Gastrocnemius medialis (tissue), 4 donors: Measurements from ENCODE around the gene SMG6. TPM values are rescaled to one million over a fixed set of nuclear protein-coding genes. Genes with fewer than 3 reads are reported as not detected.
"Not testable (repeated sequence)": the region's sequence is repeated elsewhere in the genome, so short reads cannot be mapped to it uniquely, and the experiment has no call there.

ENCODE experiments used
- ATAC-seq, 2 donors: fragments of 150-250 bp; one replicate each; pipeline ENCODE4 v1.9.1; 2016
- DNase-seq, 2 donors: peaks; one replicate each; pipeline ENCODE4 v3.0.0-alpha.2; 2019
- H3K27ac ChIP-seq, 4 donors: fragments of 200-600 bp; sonication (generic); 1 replicate in 1 of 4; 2 replicates in 3 of 4; pipeline ENCODE4 v1.5.1; 2016 to 2018; ENCODE audit warnings: mild to moderate bottlenecking in 2 of 4, moderate library complexity in 1 of 4
- H3K27me3 ChIP-seq, 3 donors: fragments of 200-600 bp; sonication (generic) in 2 of 3; 1 replicate in 1 of 3; 2 replicates in 2 of 3; pipeline versions ENCODE4 v1.5.1 to v1.6.0; 2016 to 2019; ENCODE audit warnings: mild to moderate bottlenecking in 1 of 3, moderate library complexity in 1 of 3
- H3K36me3 ChIP-seq, 2 donors: fragments of 200-600 bp; sonication (generic) in 1 of 2; one replicate each; pipeline ENCODE4 v1.5.1; 2017 to 2018
- H3K4me1 ChIP-seq, 2 donors: fragments of 200-600 bp; sonication (generic) in 1 of 2; one replicate each; pipeline ENCODE4 v1.5.1; 2016 to 2017; ENCODE audit warnings: mild to moderate bottlenecking in 2 of 2
- H3K4me3 ChIP-seq, 4 donors: fragments of 200-600 bp; sonication (generic) in 3 of 4; 1 replicate in 1 of 4; 2 replicates in 3 of 4; pipeline ENCODE4 v1.5.1; 2016 to 2019; ENCODE audit warnings: mild to moderate bottlenecking in 2 of 4
- H3K9me3 ChIP-seq, 3 donors: fragments of 200-600 bp; sonication (generic) in 2 of 3; 1 replicate in 1 of 3; 2 replicates in 2 of 3; pipeline ENCODE4 v1.5.1; 2016 to 2019
- POLR2A ChIP-seq, 2 donors: fragments of 450-650 bp; IDR thresholded peaks; one replicate each; pipeline ENCODE4 v1.6.1; 2017; ENCODE audit warnings: antibody characterized with exemption in 2 of 2, mild to moderate bottlenecking in 2 of 2, moderate library complexity in 2 of 2
- in situ Hi-C, 4 donors: fragments of 200-750 bp; cut with MboI; loops; one replicate each; pipeline versions ENCODE4 v1.15.0 to v1.8.0; 2017; ENCODE audit warnings: low sequenced_read_pairs in 4 of 4
- intact Hi-C: fragments of 100-400 bp; cut with DNase I; formaldehyde crosslinking; loops from one replicate; pipeline ENCODE4 v1.15.1; 2023; ENCODE audit warnings: low total_unique reads
- total RNA-seq, 4 donors: library from RNA; depleted of rRNA; stranded (reverse); fragments of >200 nt; gene quantifications; one replicate each; pipeline versions ENCODE4 v1.1.0 to v1.2.3, GENCODE V29; 2016
- TF ChIP-seq, protein P1 (sequence below), 5 experiments: fragments of 450-650 bp in 3 of 5; fragments of 200-600 bp in 2 of 5; sonication (generic) in 2 of 5; IDR thresholded peaks in 4 of 5; conservative IDR thresholded peaks in 1 of 5; 1 replicate in 4 of 5; 2 replicates in 1 of 5; pipeline ENCODE4 v1.5.1; 2016 to 2019; ENCODE audit warnings: antibody characterized with exemption in 5 of 5, mild to moderate bottlenecking in 3 of 5, moderate library complexity in 3 of 5

SMG6 gene
- total RNA-seq, 4 donors from 2014 or later: 20.5 to 27.8 (median 23.0) TPM

DNA sequence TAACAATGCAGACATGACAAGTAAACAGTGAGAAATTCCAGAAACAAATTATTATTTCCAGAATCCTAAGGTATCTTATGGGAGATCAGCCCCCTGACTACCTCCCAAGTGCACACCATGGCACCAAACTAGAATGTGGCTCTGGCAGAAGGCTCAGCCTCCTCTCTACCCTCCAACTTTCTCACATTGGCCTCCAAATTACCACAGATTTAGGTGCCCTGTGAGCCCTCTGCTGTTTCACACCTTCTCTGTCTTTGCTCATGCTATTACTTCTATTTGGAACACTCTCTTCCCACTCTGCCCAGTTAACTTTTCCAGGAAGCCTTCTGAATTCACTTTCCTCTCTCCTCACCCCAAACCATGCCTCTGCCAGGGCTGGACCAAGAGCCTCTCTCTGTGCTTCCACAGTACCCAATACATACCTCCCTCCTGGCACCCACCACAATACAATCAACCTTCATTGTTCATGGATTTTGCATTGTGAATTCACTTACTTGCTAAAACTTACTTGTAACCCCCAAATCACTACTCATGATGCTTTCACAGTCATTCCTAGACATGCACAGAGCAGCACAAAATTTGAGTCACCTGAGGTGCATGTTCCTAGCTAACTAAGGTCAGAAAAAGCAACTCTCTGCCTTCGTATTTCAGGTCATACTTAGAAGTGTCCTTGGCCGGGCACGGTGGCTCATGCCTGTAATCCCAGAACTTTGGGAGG is 31.4 kb downstream of the SMG6 start:
- peaks cover 0 to 3% of the 10 kb centered on the region in 2 donors for H3K4me1 ChIP-seq
- no peaks in the 10 kb centered on the region for H3K27me3 ChIP-seq
- intact Hi-C loops: no loop called here
- peaks cover 0 to 12% of the 10 kb centered on the region in 2 donors for H3K36me3 ChIP-seq
- no peak overlapping the region for H3K4me3 ChIP-seq
- TF ChIP-seq POLR2A (IDR thresholded peaks at IDR 0.05): no peak
- TF ChIP-seq, protein P1, sequence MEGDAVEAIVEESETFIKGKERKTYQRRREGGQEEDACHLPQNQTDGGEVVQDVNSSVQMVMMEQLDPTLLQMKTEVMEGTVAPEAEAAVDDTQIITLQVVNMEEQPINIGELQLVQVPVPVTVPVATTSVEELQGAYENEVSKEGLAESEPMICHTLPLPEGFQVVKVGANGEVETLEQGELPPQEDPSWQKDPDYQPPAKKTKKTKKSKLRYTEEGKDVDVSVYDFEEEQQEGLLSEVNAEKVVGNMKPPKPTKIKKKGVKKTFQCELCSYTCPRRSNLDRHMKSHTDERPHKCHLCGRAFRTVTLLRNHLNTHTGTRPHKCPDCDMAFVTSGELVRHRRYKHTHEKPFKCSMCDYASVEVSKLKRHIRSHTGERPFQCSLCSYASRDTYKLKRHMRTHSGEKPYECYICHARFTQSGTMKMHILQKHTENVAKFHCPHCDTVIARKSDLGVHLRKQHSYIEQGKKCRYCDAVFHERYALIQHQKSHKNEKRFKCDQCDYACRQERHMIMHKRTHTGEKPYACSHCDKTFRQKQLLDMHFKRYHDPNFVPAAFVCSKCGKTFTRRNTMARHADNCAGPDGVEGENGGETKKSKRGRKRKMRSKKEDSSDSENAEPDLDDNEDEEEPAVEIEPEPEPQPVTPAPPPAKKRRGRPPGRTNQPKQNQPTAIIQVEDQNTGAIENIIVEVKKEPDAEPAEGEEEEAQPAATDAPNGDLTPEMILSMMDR (IDR thresholded peaks at IDR 0.05 in 4 of 5, conservative IDR thresholded peaks at IDR 0.05 in 1 of 5): no peak
- no peaks in the 10 kb centered on the region for H3K9me3 ChIP-seq
- ATAC-seq: no peak
- DNase-seq: no peak
- no peak overlapping the region for H3K27ac ChIP-seq
- in situ Hi-C loops: loop anchor here in 2 of 4 donors (25.0 kb wide), 1 partner anchor 360 kb away; no protein-coding TSS in a partner anchor

DNA sequence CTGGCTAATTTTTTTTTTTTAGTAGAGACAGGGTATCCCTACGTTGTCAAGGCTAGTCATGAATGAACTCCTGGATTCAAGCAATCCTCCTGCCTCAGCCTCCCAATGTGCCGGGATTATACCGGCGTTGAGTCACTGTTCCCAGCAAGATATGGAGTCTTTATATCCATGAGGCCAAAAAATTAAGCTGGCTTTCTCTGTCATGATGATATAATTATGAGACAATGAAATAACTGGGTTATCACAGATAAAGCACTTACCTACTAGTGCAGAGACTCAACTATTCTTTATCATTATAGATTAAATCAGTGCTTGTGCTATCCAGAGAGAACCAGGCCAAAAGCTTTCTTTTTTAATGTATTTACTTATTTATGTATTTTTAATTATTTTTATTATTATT is 36.2 kb downstream of the SMG6 start:
- ATAC-seq: no peak
- Histone ChIP-seq H3K4me1 (peaks cover 10 to 19% of the 10 kb centered on the region in 2 donors), H3K9me3 (no peaks in the 10 kb centered on the region), H3K27me3 (no peaks in the 10 kb centered on the region), H3K4me3 (no peak overlapping the region), H3K36me3 (peaks cover 0 to 9% of the 10 kb centered on the region in 2 donors), H3K27ac (no peak overlapping the region)
- intact Hi-C loops (no loop called here), in situ Hi-C loops (loop anchor here in 2 of 4 donors (25.0 kb wide), 1 partner anchor 355 kb away; no protein-coding TSS in a partner anchor)
- DNase-seq: no peak
- TF ChIP-seq, protein P1 (IDR thresholded peaks at IDR 0.05 in 4 of 5, conservative IDR thresholded peaks at IDR 0.05 in 1 of 5): no peak
- no peak for TF ChIP-seq POLR2A (IDR thresholded peaks at IDR 0.05)

DNA sequence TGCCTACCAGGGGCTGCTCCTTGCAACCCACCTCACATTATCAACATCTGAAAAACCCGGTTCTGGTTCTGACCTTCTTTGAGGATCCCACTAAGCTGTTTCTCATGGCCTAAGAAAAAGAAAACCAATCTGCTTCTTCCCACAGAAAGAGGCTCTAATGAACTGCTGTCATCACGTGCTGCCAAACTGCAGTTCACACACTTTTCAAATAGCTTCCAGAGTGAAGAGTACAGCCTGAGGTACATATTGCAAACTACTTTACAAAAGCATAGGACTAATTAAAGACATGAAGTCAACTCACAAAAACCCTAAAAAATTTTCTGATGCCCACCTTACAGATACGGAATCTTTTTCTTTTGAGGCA is 36.7 kb downstream of the SMG6 start:
- Histone ChIP-seq H3K9me3 (no peaks in the 10 kb centered on the region), H3K4me1 (peaks cover 10 to 22% of the 10 kb centered on the region in 2 donors), H3K4me3 (no peak overlapping the region), H3K27me3 (no peaks in the 10 kb centered on the region), H3K36me3 (peaks cover 0 to 9% of the 10 kb centered on the region in 2 donors), H3K27ac (no peak overlapping the region)
- ATAC-seq (no peak), DNase-seq (no peak)
- in situ Hi-C loops: loop anchor here in 2 of 4 donors (25.0 kb wide), 1 partner anchor 355 kb away; no protein-coding TSS in a partner anchor
- intact Hi-C loops: no loop called here
- no peak for TF ChIP-seq POLR2A (IDR thresholded peaks at IDR 0.05)
- TF ChIP-seq, protein P1 (IDR thresholded peaks at IDR 0.05 in 4 of 5, conservative IDR thresholded peaks at IDR 0.05 in 1 of 5): no peak

DNA sequence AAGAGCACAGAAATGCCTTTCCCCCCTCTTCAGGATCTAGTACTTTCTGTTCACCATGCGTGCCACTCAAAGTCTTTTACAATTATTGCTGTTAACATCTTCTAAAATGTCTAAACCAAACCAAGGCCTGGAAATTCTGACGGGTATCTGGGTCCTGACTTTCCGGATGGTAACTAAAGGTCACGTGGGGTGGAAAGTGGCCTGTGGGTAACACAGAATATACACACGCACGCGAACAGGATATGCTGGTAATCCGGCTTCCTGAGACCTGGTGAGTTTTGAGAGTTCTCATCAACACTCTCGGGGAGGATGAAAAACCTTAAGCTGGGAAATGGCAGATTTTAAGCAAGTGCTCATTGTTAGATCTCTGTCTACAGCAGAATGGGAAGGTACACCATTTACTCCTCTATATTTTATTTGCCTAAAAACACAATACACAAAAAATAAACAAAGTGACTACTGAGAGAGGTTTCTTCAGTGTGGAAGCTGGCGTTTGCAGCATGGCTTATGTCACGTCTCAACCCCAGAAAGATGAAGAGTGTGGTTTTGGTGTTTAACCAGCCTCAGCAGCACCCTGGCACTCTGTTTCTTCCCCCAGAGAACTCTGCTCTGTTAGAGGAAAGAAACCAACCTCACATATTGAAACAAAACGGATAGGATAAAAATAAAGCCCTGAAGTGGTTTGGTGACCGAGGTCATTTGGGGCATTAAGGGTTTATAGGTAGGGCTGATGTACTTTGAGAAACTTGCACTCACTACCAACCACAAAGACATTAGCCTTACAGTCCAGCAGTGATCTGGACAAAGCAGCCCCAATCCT is 37.3 kb downstream of the SMG6 start:
- intact Hi-C loops (no loop called here), in situ Hi-C loops (loop anchor here in 2 of 4 donors (25.0 kb wide), 1 partner anchor 354 kb away; no protein-coding TSS in a partner anchor)
- H3K27me3 ChIP-seq: no peaks in the 10 kb centered on the region
- no peak for DNase-seq
- peaks cover 10 to 22% of the 10 kb centered on the region in 2 donors for H3K4me1 ChIP-seq
- no peak for TF ChIP-seq POLR2A (IDR thresholded peaks at IDR 0.05)
- no peaks in the 10 kb centered on the region for H3K9me3 ChIP-seq
- H3K27ac ChIP-seq: no peak overlapping the region
- no peak overlapping the region for H3K4me3 ChIP-seq
- no peak for ATAC-seq
- H3K36me3 ChIP-seq: peaks cover 0 to 9% of the 10 kb centered on the region in 2 donors

DNA sequence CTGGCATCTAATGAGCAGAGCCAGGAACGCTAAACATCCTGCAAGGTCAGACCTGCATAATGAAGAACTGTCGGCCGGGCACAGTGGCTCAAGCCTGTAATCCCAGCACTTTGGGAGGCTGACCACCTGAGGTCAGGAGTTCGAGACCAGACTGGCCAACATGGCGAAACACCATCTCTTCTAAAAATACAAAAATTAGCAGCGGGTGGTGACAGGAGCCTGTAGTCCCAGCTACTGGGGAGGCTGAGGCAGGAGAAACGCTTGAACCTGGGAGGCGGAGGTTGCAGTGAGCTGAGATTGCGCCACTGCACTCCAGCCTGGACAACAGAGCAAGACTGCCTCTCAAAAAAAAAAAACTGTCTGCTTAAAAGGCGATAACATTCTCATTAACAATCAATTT is 38.4 kb downstream of the SMG6 start:
- in situ Hi-C loops: loop anchor here in 2 of 4 donors (25.0 kb wide), 1 partner anchor 353 kb away; no protein-coding TSS in a partner anchor
- H3K4me1 ChIP-seq: peaks cover 10 to 22% of the 10 kb centered on the region in 2 donors
- intact Hi-C loops, H3K27me3 ChIP-seq, ATAC-seq, DNase-seq, H3K9me3 ChIP-seq, H3K4me3 ChIP-seq, H3K27ac ChIP-seq, H3K36me3 ChIP-seq: not testable (repeated sequence)
